Stimulated activated CD8-positive, alpha-beta memory T cell treated with anti-CD3 and anti-CD28 coated beads, Interleukin-4, amount 100 ng/mL, for 24 hours (primary cell): Measurements from ENCODE around the gene PRRG2.

Experiments used
- DNase-seq: peaks from one replicate; pipeline ENCODE4 v3.0.0-alpha.2; 2020; ENCODE audit warnings: low read depth

Gene PRRG2

DNA sequence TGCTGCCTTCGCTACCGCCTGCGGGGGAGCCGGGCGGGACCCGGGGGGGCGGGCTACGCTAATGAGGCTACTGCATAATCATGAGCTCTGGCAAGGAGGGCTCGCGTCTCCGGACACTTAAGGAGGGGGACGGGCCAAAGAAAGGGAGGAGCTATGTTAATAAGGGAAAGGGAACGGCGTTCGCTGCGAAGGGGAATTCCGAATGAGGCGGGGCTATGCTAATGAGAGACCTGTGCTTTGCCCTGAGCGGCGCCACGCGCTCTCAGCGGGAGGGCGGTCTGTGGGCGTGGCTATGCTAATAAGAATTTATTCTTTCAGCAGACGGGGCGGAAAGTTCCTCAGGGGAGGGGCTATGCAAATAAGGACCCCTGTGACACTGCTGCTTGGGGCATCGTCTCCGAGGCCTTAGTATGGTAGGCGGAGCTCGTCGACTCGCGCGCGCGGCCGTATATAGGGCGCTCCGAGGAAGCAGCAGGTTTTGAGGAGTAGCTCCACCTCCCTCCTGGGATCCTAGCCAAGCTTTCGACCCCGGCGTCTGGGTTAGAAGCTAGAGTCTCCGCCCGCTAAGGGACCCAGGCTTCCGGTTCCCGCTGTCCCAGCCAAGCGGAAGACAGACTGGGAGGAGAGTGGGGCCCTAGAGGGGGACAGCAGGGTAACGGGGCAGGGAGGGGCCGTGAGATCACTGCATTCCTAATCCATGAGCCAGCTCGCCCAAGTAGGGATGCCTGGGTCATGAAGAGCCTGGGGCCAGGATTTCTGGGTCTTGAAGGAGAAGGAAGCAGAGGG, 59.2 kb downstream of the PRRG2 start, which contains the start of gene RRAS:
RRAS (minus strand) TSS at position 31 of the 786 bp plus-strand sequence. CDS start 45 bp downstream, outside the sequence.
- peak; percentile 100 for DNase-seq
